GM12878 (cell line): ENCODE measurements around the gene MEG3. TPM values are rescaled to one million over a fixed set of nuclear protein-coding genes. Genes with fewer than 3 reads are reported as not detected.

ENCODE experiments used
- ATAC-seq: fragments of 200-7000 bp; cut with Tn5 transposase; 3 replicates; pipeline ENCODE4 v1.9.1; 2020; ENCODE audit warnings: mild to moderate bottlenecking, moderate library complexity
- BruUV-seq: library from RNA; stranded (reverse); fragments of 400-500 nt; replicated peaks from 2 replicates; lab custom pipeline; 2021; lab: Mats Ljungman, UMichigan
- CTCF ChIA-PET: fragments of 300-600 bp; sonication (Branson Sonifier 250); formaldehyde crosslinking; extraction: SDS; loops from one replicate; lab custom pipeline; 2021; ENCODE audit warnings: inconsistent platforms; lab: Yijun Ruan, JAX
- POLR2A ChIA-PET: fragments of 350-600 bp; formaldehyde crosslinking; extraction: SDS; loops from one replicate; lab custom pipeline; 2021; ENCODE audit warnings: inconsistent platforms; lab: Charles Lee
- RAD21 ChIA-PET: fragments of 300-600 bp; sonication (Branson Sonifier 250); formaldehyde crosslinking; loops from one replicate; lab custom pipeline; 2023; ENCODE audit warnings: antibody characterized with exemption; ENCODE audit not compliant: unreplicated experiment; lab: Charles Lee
- SMC1A ChIA-PET: fragments of 300-600 bp; sonication (Branson Sonifier 250); formaldehyde crosslinking; loops from one replicate; lab custom pipeline; 2023; ENCODE audit not compliant: unreplicated experiment, uncharacterized antibody; lab: Charles Lee
- DNase-seq: peaks from one replicate; pipeline ENCODE4 v3.0.0-alpha.2; 2011; ENCODE audit warnings: low read depth, low spot score
- FAIRE-seq: peaks from 3 replicates; lab custom pipeline; 2011; peaks lifted over from hg19 to GRCh38; lab: Jason Lieb, UNC
- H2AFZ ChIP-seq: 2 replicates; pipeline ENCODE4 v1.6.0; 2011; ENCODE audit warnings: low read depth, low read length, control low read depth; ENCODE audit not compliant: control insufficient read depth
- H3K27ac ChIP-seq: 2 replicates; pipeline ENCODE4 v1.5.1; 2011; ENCODE audit warnings: control low read depth; ENCODE audit not compliant: control insufficient read depth, insufficient read depth
- H3K27me3 ChIP-seq, 2 experiments: replicated peaks in 1 of 2; 2 replicates each; pipeline versions ENCODE4 v1.6.0 to v1.6.1; 2011; ENCODE audit warnings: low read length in 1 of 2; ENCODE audit not compliant: control insufficient read depth in 2 of 2, insufficient read depth in 2 of 2
- H3K36me3 ChIP-seq, 2 experiments: 2 replicates each; pipeline ENCODE4 v1.5.1; 2011; ENCODE audit warnings: low read length in 1 of 2; ENCODE audit not compliant: control insufficient read depth in 2 of 2, insufficient read depth in 2 of 2
- H3K4me1 ChIP-seq: 2 replicates; pipeline ENCODE4 v1.6.1; 2011; ENCODE audit warnings: mild to moderate bottlenecking, low read length, moderate library complexity, mixed read lengths; ENCODE audit not compliant: control insufficient read depth, insufficient read depth
- H3K4me2 ChIP-seq: 2 replicates; pipeline ENCODE4 v1.6.0; 2011; ENCODE audit warnings: control low read depth; ENCODE audit not compliant: control insufficient read depth, insufficient read depth
- H3K4me3 ChIP-seq: fragments of 200-600 bp; sonication (generic); 2 replicates; pipeline ENCODE4 v1.5.1; 2016
- H3K79me2 ChIP-seq: 2 replicates; pipeline ENCODE4 v1.6.0; 2011; ENCODE audit warnings: low read length; ENCODE audit not compliant: control insufficient read depth, insufficient read depth
- H3K9ac ChIP-seq: 2 replicates; pipeline ENCODE4 v1.8.0; 2011; ENCODE audit warnings: low read length, control low read depth, mixed read lengths; ENCODE audit not compliant: control insufficient read depth, insufficient read depth
- H3K9me3 ChIP-seq: replicated peaks from 3 replicates; pipeline ENCODE4 v1.5.1; 2011; ENCODE audit warnings: mild to moderate bottlenecking, low read length; ENCODE audit not compliant: control insufficient read depth, insufficient read depth
- H4K20me1 ChIP-seq: 2 replicates; pipeline ENCODE4 v1.6.0; 2011; ENCODE audit not compliant: control insufficient read depth, insufficient read depth
- CBX5 ChIP-seq: sonication (generic); IDR thresholded peaks from 2 replicates; pipeline ENCODE4 v1.6.1; 2016; ENCODE audit warnings: low read depth, moderate library complexity, mild to moderate bottlenecking, inconsistent platforms
- EED ChIP-seq: sonication (generic); IDR thresholded peaks from 2 replicates; pipeline ENCODE4 v1.6.1; 2016; ENCODE audit warnings: antibody characterized with exemption, low read depth
- HDAC2 ChIP-seq: fragments of 200-600 bp; sonication (generic); IDR thresholded peaks from 2 replicates; pipeline ENCODE4 v1.6.1; 2017
- MXI1 ChIP-seq: fragments of 150-350 bp; IDR thresholded peaks from 2 replicates; pipeline ENCODE4 v1.6.1; 2011; ENCODE audit warnings: low read depth, mild to moderate bottlenecking, inconsistent platforms, low read length, improper control_type of control experiment
- POLR2A ChIP-seq: IDR thresholded peaks from 2 replicates; pipeline ENCODE4 v1.6.1; 2011; ENCODE audit warnings: low read depth, mild to moderate bottlenecking, low read length
- POU2F2 ChIP-seq: IDR thresholded peaks from 3 replicates; pipeline ENCODE4 v1.6.1; 2011; ENCODE audit warnings: low read depth, mild to moderate bottlenecking, low read length, borderline replicate concordance
- RAD21 ChIP-seq: IDR thresholded peaks from 2 replicates; pipeline ENCODE4 v1.6.1; 2011; ENCODE audit warnings: mild to moderate bottlenecking, low read depth, low read length, moderate library complexity; ENCODE audit not compliant: insufficient read depth
- RELA ChIP-seq: fragments of 450-650 bp; IDR thresholded peaks from 2 replicates; pipeline ENCODE4 v1.8.0; 2014; ENCODE audit warnings: borderline replicate concordance; ENCODE audit not compliant: partially characterized antibody
- REST ChIP-seq: IDR thresholded peaks from 2 replicates; pipeline ENCODE4 v1.6.1; 2012; ENCODE audit warnings: mild to moderate bottlenecking, low read depth, low read length
- SUPT20H ChIP-seq: IDR thresholded peaks from 2 replicates; pipeline ENCODE4 v1.6.1; 2011; ENCODE audit warnings: low read depth, mild to moderate bottlenecking, low read length, moderate library complexity, borderline replicate concordance; ENCODE audit not compliant: control insufficient read depth
- SUZ12 ChIP-seq: fragments of 200-600 bp; sonication (generic); IDR thresholded peaks from one replicate; pipeline ENCODE4 v1.6.1; 2018; ENCODE audit warnings: antibody characterized with exemption, mild to moderate bottlenecking; ENCODE audit not compliant: unreplicated experiment
- TCF3 ChIP-seq: IDR thresholded peaks from 2 replicates; pipeline ENCODE4 v1.6.1; 2012; ENCODE audit warnings: low read depth, mild to moderate bottlenecking, low read length, borderline replicate concordance; ENCODE audit not compliant: insufficient read depth
- ZBTB33 ChIP-seq: fragments of 450-650 bp; IDR thresholded peaks from 2 replicates; pipeline ENCODE4 v1.6.1; 2017; ENCODE audit warnings: mild to moderate bottlenecking
- ZBTB40 ChIP-seq: fragments of 450-650 bp; IDR thresholded peaks from 2 replicates; pipeline ENCODE4 v1.6.1; 2016; ENCODE audit warnings: mild to moderate bottlenecking, moderate library complexity, borderline replicate concordance
- ZNF217 ChIP-seq: fragments of 450-650 bp; IDR thresholded peaks from 2 replicates; pipeline ENCODE4 v1.6.1; 2017; ENCODE audit warnings: antibody characterized with exemption, mild to moderate bottlenecking
- ZZZ3 ChIP-seq: IDR thresholded peaks from 2 replicates; pipeline ENCODE4 v1.6.1; 2011; ENCODE audit warnings: low read depth; ENCODE audit not compliant: control insufficient read depth, insufficient read length
- WGBS: methylation state at CpG from one replicate; pipeline ENCODE4 v1.1.6; 2016; ENCODE audit warnings: low lambda C conversion rate; ENCODE audit not compliant: insufficient replicate concordance, insufficient coverage; ENCODE audit errors: missing lambda C conversion rate; 5-methylcytosine and 5-hydroxymethylcytosine counted together
- in situ Hi-C: fragments of 300-500 bp; cut with MboI; formaldehyde crosslinking; loops from 9 replicates; pipeline ENCODE4 v1.14.3; 2018; ENCODE audit warnings: mixed read lengths
- intact Hi-C: fragments of 100-400 bp; cut with micrococcal nuclease; formaldehyde crosslinking; loops from one replicate; pipeline ENCODE4 v1.14.2; 2022; ENCODE audit not compliant: unreplicated experiment
- polyA plus RNA-seq, 11 experiments: library from polyadenylated mRNA; depleted of rRNA in 4 of 11; unstranded in 6 of 11; stranded (reverse) in 5 of 11; fragments of >200 nt; fragmentation: Nextera tagmentation in 4 of 11; fragmentation: Illumina TruSeq in 1 of 11; extraction: Ambion mirVana in 4 of 11; extraction: Trizol in 1 of 11; gene quantifications; 1 replicate in 1 of 11; 2 replicates in 10 of 11; pipeline versions ENCODE4 v1.2.1 to v1.2.3, GENCODE V29; 2011 to 2016; ENCODE audit warnings: inconsistent platforms in 2 of 11, missing spikeins in 2 of 11, low read depth in 1 of 11
- total RNA-seq, 4 experiments: library from RNA; depleted of rRNA in 3 of 4; stranded (reverse); fragments of >200 nt in 3 of 4; fragmentation: Illumina TruSeq in 1 of 4; extraction: Trizol in 1 of 4; gene quantifications; 2 replicates each; pipeline versions ENCODE4 v1.2.1 to v1.2.3, GENCODE V29; 2013 to 2021

The MEG3 gene
- total and polyA plus RNA-seq, 10 of the 15 experiments (the other 5 are each of a cell fraction or from before 2014, with no cell fraction given), result 0.03 to 2.9 (median 0.95) TPM; not detected in 7

- Histone ChIP-seq H3K27me3 (no peaks in the 10 kb centered on the region), H3K4me1 (no peaks in the 10 kb centered on the region), H3K9ac (no peak overlapping the region), H3K27ac (no peak overlapping the region), H4K20me1 (no peaks in the 10 kb centered on the region), H3K4me3 (no peak overlapping the region), H3K4me2 (no peak overlapping the region), H3K36me3 (no peaks in the 10 kb centered on the region), H2AFZ (no peak overlapping the region), H3K9me3 (no peaks in the 10 kb centered on the region), H3K79me2 (no peaks in the 10 kb centered on the region)
- RAD21 ChIA-PET, result no interaction called here
- POLR2A ChIA-PET, result no interaction called here
- no peak for FAIRE-seq
- CTCF ChIA-PET, result no interaction called here
- BruUV-seq, result no TSS peak
- SMC1A ChIA-PET, result no interaction called here
- DNase-seq, result no peak
- 82% methylated on average over 1 of the region's 1 CpG for WGBS
- in situ Hi-C loops (no loop called here), intact Hi-C loops (no loop called here)
- ATAC-seq, result no peak
- no peak for TF ChIP-seq ZBTB40
- TF ChIP-seq REST, result no peak
- no peak for TF ChIP-seq SUPT20H
- no peak for TF ChIP-seq RAD21
- TF ChIP-seq ZBTB33, result no peak
- no peak for TF ChIP-seq EED
- TF ChIP-seq ZZZ3, result no peak
- TF ChIP-seq HDAC2, result no peak
- no peak for TF ChIP-seq MXI1
- TF ChIP-seq POLR2A, result no peak
- TF ChIP-seq TCF3, result no peak
- TF ChIP-seq RELA, result no peak
- TF ChIP-seq CBX5, result no peak
- no peak for TF ChIP-seq SUZ12
- no peak for TF ChIP-seq ZNF217
- TF ChIP-seq POU2F2, result no peak
Measured at GRCh38 chr14:100819453-100819828, 6.5 kb upstream of the MEG3 start.
